GM12878 (cell line): ENCODE measurements around the gene SGPP2. TPM values are rescaled to one million over a fixed set of nuclear protein-coding genes. Genes with fewer than 3 reads are reported as not detected.

ENCODE experiments used
- CBX3 ChIP-seq: fragments of 200-600 bp; sonication (generic); IDR thresholded peaks from 2 replicates; pipeline ENCODE4 v1.6.1; 2016; ENCODE audit warnings: low read depth, borderline replicate concordance
- CREM ChIP-seq: IDR thresholded peaks from 2 replicates; pipeline ENCODE4 v1.6.1; 2014; ENCODE audit warnings: antibody characterized with exemption, low read depth
- E2F8 ChIP-seq: fragments of 450-650 bp; IDR thresholded peaks from 2 replicates; pipeline ENCODE4 v1.6.1; 2018; ENCODE audit warnings: mild to moderate bottlenecking, low read depth, moderate library complexity; ENCODE audit not compliant: partially characterized antibody
- ESRRA ChIP-seq: IDR thresholded peaks from 2 replicates; pipeline ENCODE4 v1.6.1; 2012; ENCODE audit warnings: mild to moderate bottlenecking, low read length, improper control_type of control experiment
- FOXK2 ChIP-seq: fragments of 450-650 bp; IDR thresholded peaks from 2 replicates; pipeline ENCODE4 v1.6.1; 2017; ENCODE audit warnings: mild to moderate bottlenecking, moderate library complexity
- HSF1 ChIP-seq: fragments of 150-350 bp; IDR thresholded peaks from 2 replicates; pipeline ENCODE4 v1.6.1; 2014; ENCODE audit warnings: mild to moderate bottlenecking, low read depth, low read length
- IKZF2 ChIP-seq, 2 experiments: fragments of 450-650 bp; IDR thresholded peaks; 2 replicates each; pipeline ENCODE4 v1.6.1; 2017; ENCODE audit warnings: mild to moderate bottlenecking in 2 of 2, moderate library complexity in 2 of 2
- JUND ChIP-seq: IDR thresholded peaks from 2 replicates; pipeline ENCODE4 v1.6.1; 2012; ENCODE audit warnings: low read depth, mild to moderate bottlenecking, low read length, improper control_type of control experiment, moderate library complexity
- MLLT1 ChIP-seq: fragments of 450-650 bp; IDR thresholded peaks from 2 replicates; pipeline ENCODE4 v1.6.1; 2016; ENCODE audit warnings: mild to moderate bottlenecking
- MTA3 ChIP-seq: IDR thresholded peaks from 2 replicates; pipeline ENCODE4 v1.6.1; 2012; ENCODE audit warnings: low read length, inconsistent platforms, borderline replicate concordance
- NBN ChIP-seq: fragments of 450-650 bp; IDR thresholded peaks from 2 replicates; pipeline ENCODE4 v1.6.1; 2016
- NR2C1 ChIP-seq: fragments of 450-650 bp; IDR thresholded peaks from 2 replicates; pipeline ENCODE4 v1.6.1; 2017; ENCODE audit warnings: antibody characterized with exemption, mild to moderate bottlenecking, moderate library complexity
- RAD21 ChIP-seq: IDR thresholded peaks from 2 replicates; pipeline ENCODE4 v1.6.1; 2011; ENCODE audit warnings: mild to moderate bottlenecking, low read depth, low read length, moderate library complexity; ENCODE audit not compliant: insufficient read depth
- RB1 ChIP-seq: fragments of 450-650 bp; formaldehyde crosslinking; IDR thresholded peaks from 2 replicates; pipeline ENCODE4 v1.6.1; 2017; ENCODE audit warnings: mild to moderate bottlenecking, borderline replicate concordance
- RELA ChIP-seq: fragments of 450-650 bp; IDR thresholded peaks from 2 replicates; pipeline ENCODE4 v1.8.0; 2014; ENCODE audit warnings: borderline replicate concordance; ENCODE audit not compliant: partially characterized antibody
- SMAD5 ChIP-seq: IDR thresholded peaks from 2 replicates; pipeline ENCODE4 v1.6.1; 2016; ENCODE audit warnings: antibody characterized with exemption, low read depth
- SPI1 ChIP-seq: IDR thresholded peaks from 2 replicates; pipeline ENCODE4 v1.6.1; 2011; ENCODE audit warnings: low read depth, mild to moderate bottlenecking, low read length, moderate library complexity, borderline replicate concordance; ENCODE audit not compliant: insufficient read depth
- SUZ12 ChIP-seq: fragments of 200-600 bp; sonication (generic); IDR thresholded peaks from one replicate; pipeline ENCODE4 v1.6.1; 2018; ENCODE audit warnings: antibody characterized with exemption, mild to moderate bottlenecking; ENCODE audit not compliant: unreplicated experiment
- TBL1XR1 ChIP-seq: IDR thresholded peaks from 2 replicates; pipeline ENCODE4 v1.6.1; 2012; ENCODE audit warnings: low read depth, low read length, improper control_type of control experiment
- TCF7 ChIP-seq: IDR thresholded peaks from 2 replicates; pipeline ENCODE4 v1.6.1; 2014; ENCODE audit warnings: antibody characterized with exemption, borderline replicate concordance
- USF2 ChIP-seq: IDR thresholded peaks from 2 replicates; pipeline ENCODE4 v1.6.1; 2011; ENCODE audit warnings: low read depth, low read length, improper control_type of control experiment, borderline replicate concordance
- polyA plus RNA-seq, 11 experiments: library from polyadenylated mRNA; depleted of rRNA in 4 of 11; unstranded in 6 of 11; stranded (reverse) in 5 of 11; fragments of >200 nt; fragmentation: Nextera tagmentation in 4 of 11; fragmentation: Illumina TruSeq in 1 of 11; extraction: Ambion mirVana in 4 of 11; extraction: Trizol in 1 of 11; gene quantifications; 1 replicate in 1 of 11; 2 replicates in 10 of 11; pipeline versions ENCODE4 v1.2.1 to v1.2.3, GENCODE V29; 2011 to 2016; ENCODE audit warnings: inconsistent platforms in 2 of 11, missing spikeins in 2 of 11, low read depth in 1 of 11
- total RNA-seq, 4 experiments: library from RNA; depleted of rRNA in 3 of 4; stranded (reverse); fragments of >200 nt in 3 of 4; fragmentation: Illumina TruSeq in 1 of 4; extraction: Trizol in 1 of 4; gene quantifications; 2 replicates each; pipeline versions ENCODE4 v1.2.1 to v1.2.3, GENCODE V29; 2013 to 2021

SGPP2 gene
- total and polyA plus RNA-seq, 10 of the 15 experiments (the other 5 are each of a cell fraction or from before 2014, with no cell fraction given) = 3.5 to 84.9 (median 13.1) TPM

- TF ChIP-seq E2F8 (no peak), ESRRA (no peak), NR2C1 (no peak), NBN (peak; percentile 58; the same call in 1 of the 2 replicates), TBL1XR1 (0 out of 2 replicates have a peak, but pooled peaks have one; percentile 19), MLLT1 (peak; percentile 76; the same call in 1 of the 2 replicates), TCF7 (no peak), USF2 (no peak), SPI1 (no peak), RAD21 (no peak), SUZ12 (no peak), IKZF2 (IDR thresholded peaks at IDR 0.05) (peak in 1 of 2 experiments; percentile 32; a peak in 2 of 4 replicates), RELA (no peak), JUND (no peak), FOXK2 (no peak), MTA3 (no peak), SMAD5 (no peak), CREM (peak; percentile 18; the same call in 1 of the 2 replicates), RB1 (no peak), HSF1 (no peak), CBX3 (no peak)
Observed at GRCh38 chr2:222424729-222425671, 657 bp downstream of the SGPP2 start (continued).
